Stimulated activated naive CD8-positive, alpha-beta T cell treated with anti-CD3 and anti-CD28 coated beads, Interleukin-15, Interleukin-2, amounts not matched to agents 100 ng/mL and 50 ng/mL, for 24 hours (primary cell): Measurements from ENCODE around the gene SP1.

Experiments
- H3K27ac Mint-ChIP-seq: one replicate; pipeline ENCODE4 v1.8.0; 2021; ENCODE audit warnings: mild to moderate bottlenecking, mixed read lengths
- H3K27me3 Mint-ChIP-seq: one replicate; pipeline ENCODE4 v1.8.0; 2021; ENCODE audit warnings: mixed read lengths
- H3K36me3 Mint-ChIP-seq: one replicate; pipeline ENCODE4 v1.8.0; 2021; ENCODE audit warnings: low read depth, mixed read lengths
- H3K4me1 Mint-ChIP-seq: one replicate; pipeline ENCODE4 v1.8.0; 2021; ENCODE audit warnings: low read depth, mixed read lengths
- H3K4me3 Mint-ChIP-seq: one replicate; pipeline ENCODE4 v1.8.0; 2021; ENCODE audit warnings: mild to moderate bottlenecking, mixed read lengths
- H3K9me3 Mint-ChIP-seq: one replicate; pipeline ENCODE4 v1.8.0; 2021; ENCODE audit warnings: mixed read lengths

The SP1 gene

DNA sequence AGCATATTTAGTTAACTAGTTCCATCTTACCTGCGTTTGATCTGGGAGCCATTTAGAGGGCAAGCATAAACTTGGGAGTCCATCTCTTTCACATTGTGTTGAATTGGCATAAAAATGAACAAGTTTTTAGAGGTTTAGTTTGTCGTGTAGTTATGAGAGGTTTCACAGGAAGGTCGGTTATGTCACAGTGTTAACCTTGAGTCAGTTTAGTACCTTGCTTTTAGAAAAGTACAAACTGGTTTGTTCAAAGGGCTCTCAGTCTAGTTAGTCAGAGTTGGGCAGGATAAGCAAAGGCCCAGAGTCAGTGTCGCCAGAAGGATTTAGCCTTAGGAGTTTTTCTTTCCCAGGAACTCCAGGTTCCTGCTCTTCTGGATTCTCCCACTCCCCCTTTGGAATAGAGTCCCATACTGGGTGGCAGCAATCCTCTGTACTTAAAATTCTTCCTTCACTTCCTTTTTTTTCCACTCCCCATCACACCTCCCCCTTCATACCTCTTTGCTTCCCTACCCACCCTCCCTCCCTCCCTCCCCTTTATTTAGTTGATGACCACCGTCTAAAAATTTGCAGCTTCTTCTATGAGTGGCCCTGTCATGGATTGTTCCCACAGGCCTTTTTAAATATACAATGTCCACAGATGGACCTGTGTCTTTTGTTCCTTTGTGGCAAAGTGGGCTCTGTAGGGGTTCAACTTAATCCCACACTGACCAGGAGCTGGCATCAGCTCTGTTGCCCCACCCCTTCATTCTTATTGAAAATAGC is 84.0 kb downstream of the SP1 start:
- Mint-ChIP-seq H3K4me3 (no peak overlapping the region), H3K27me3 (no peaks in the 10 kb centered on the region), H3K9me3 (no peaks in the 10 kb centered on the region), H3K4me1 (peaks cover 55% of the 10 kb centered on the region), H3K27ac (no peak overlapping the region), H3K36me3 (peaks cover 98% of the 10 kb centered on the region)

DNA sequence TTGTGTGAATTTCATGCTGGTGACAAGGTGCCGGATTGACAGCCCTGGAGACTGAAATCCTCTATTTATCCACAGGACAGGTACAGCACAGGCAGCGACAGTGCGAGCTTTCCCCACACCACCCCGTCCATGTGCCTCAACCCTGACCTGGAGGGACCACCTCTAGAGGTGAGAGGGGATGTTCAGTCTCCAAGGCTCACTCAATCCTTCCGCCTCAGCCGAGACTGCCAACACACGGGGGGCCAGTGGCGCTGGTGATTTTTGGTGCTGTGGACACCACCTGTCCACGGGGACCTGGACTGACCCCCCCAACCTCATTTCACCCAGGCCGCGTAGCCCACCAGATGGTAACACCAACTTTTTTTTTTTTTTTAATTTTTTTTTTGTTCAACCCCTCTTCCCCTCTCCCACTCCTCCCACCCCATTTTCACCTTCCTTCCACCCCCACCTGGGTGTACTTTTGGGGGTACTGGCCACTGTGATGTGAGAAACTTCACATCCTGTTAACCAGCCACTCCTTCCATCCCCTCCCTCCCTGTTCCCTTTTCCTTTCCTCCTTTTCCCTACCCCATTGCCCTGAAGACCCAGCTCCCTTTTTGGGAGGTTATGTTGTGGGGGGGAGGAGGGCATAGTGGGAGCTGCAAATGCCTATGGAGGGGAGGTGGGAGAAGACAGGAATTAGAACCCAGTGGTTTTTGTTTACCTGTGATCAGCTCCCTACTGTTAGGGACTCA is 84.9 kb downstream of the SP1 start:
- no peaks in the 10 kb centered on the region for H3K27me3 Mint-ChIP-seq
- H3K9me3 Mint-ChIP-seq = no peaks in the 10 kb centered on the region
- peak overlapping the region; percentile 9 for H3K27ac Mint-ChIP-seq
- H3K36me3 Mint-ChIP-seq = peaks cover 90% of the 10 kb centered on the region
- peaks cover 49% of the 10 kb centered on the region for H3K4me1 Mint-ChIP-seq
- H3K4me3 Mint-ChIP-seq = no peak overlapping the region

DNA sequence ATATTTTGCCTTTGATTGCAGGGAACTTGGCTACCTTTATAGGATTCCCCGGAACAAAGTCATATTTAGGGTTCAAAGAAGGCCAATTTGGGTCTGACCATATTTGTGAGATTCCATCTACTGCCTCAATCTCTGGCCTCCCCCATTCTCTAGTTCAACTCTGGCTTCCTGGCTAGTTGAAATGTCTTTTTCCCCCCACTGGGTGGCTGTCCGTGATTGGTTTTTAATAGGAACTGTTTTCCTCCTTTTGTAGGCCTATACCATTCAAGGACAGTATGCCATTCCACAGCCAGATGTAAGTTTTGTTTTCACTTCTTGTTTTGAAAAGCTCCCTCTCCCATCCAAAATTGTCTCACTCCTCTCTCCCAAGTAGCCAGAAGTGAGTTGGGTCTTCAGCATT is 85.7 kb downstream of the SP1 start:
- Mint-ChIP-seq H3K27ac (peak overlapping the region; percentile 72), H3K9me3 (no peaks in the 10 kb centered on the region), H3K27me3 (no peaks in the 10 kb centered on the region), H3K4me1 (peaks cover 45% of the 10 kb centered on the region), H3K4me3 (no peak overlapping the region), H3K36me3 (peaks cover 86% of the 10 kb centered on the region)
